HG03469 (cell line): ENCODE results near the gene GET4.

Source experiments
- ATAC-seq: cut with Tn5 transposase; IDR thresholded peaks from one replicate; pipeline ENCODE4 v1.9.1; 2021; ENCODE audit warnings: mild to moderate bottlenecking, moderate library complexity, moderate number of reproducible peaks; ENCODE audit not compliant: unreplicated experiment

Gene GET4

GRCh38 chr7:876077-876971 lies at the start of gene GET4:
TSS of gene GET4 (plus strand) at chr7:876554. CDS start at chr7:876646, 92 bp downstream.
- peak; percentile 51 for ATAC-seq

GRCh38 chr7:828793-829561 lies 47.4 kb upstream of the GET4 start:
- ATAC-seq: no peak

- no peak for ATAC-seq
These were observed 46.3 kb upstream of the GET4 start for GRCh38 chr7:830069-830468.

- peak; percentile 55 for ATAC-seq
These were observed 44.7 kb upstream of the GET4 start for GRCh38 chr7:831596-832166.

- ATAC-seq: peak; percentile 15
These were observed 44.0 kb upstream of the GET4 start, which contains the start of gene SUN1 for GRCh38 chr7:832167-832967. TSS of gene SUN1 (plus strand) at chr7:832476. CDS start at chr7:832525, 49 bp downstream.

- no peak for ATAC-seq
These were observed 43.4 kb upstream of the GET4 start for GRCh38 chr7:832968-833424.

GRCh38 chr7:833601-834258 lies 42.6 kb upstream of the GET4 start:
- no peak for ATAC-seq

GRCh38 chr7:834277-834676 lies 42.1 kb upstream of the GET4 start:
- no peak for ATAC-seq

GRCh38 chr7:835021-835420 lies 41.3 kb upstream of the GET4 start:
- no peak for ATAC-seq

- no peak for ATAC-seq
These were observed 40.6 kb upstream of the GET4 start for GRCh38 chr7:835485-836401.

GRCh38 chr7:836429-836828 lies 39.9 kb upstream of the GET4 start:
- no peak for ATAC-seq

GRCh38 chr7:837001-837400 lies 39.4 kb upstream of the GET4 start:
- no peak for ATAC-seq

GRCh38 chr7:840001-840600 lies 36.3 kb upstream of the GET4 start:
- no peak for ATAC-seq

GRCh38 chr7:841943-842342 lies 34.4 kb upstream of the GET4 start:
- ATAC-seq: no peak

GRCh38 chr7:842431-843031 lies 33.8 kb upstream of the GET4 start:
- no peak for ATAC-seq

- ATAC-seq: no peak
These were observed 33.1 kb upstream of the GET4 start for GRCh38 chr7:843230-843629.

GRCh38 chr7:844043-844442 lies 32.3 kb upstream of the GET4 start:
- no peak for ATAC-seq

- no peak for ATAC-seq
These were observed 31.8 kb upstream of the GET4 start for GRCh38 chr7:844514-844913.
